Hypothalamus (tissue), 51 donors: Measurements from ENCODE around the gene ZNF683.

Experiments used
- DNase-seq, 51 donors: peaks; one replicate each; lab custom pipeline; 2025; lab: John Stamatoyannopoulos, UW

Gene ZNF683

GRCh38 chr1:26315874-26316850, 56.4 kb downstream of the ZNF683 start:
- no peak for DNase-seq

DNA sequence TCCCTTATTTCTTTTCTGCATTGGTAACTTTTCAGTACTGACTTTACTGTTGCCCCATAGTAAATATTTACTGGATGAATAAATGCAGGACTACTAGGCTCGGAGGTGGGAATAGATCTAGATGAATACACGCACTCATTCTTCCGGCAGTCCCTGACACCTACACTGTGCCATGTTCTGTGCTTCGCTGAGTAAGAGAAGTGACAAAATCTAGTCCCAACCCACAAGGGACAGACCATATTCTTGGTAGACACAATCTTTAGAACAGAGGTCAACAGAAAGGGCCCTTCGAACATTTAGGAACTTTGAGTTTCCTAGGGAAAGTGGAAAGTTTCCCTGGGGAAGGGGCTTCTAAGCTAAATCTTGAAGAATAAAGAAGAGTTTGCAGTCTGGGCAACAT, 58.0 kb downstream of the ZNF683 start:
- no peak for DNase-seq
